AG09309 (cell line): ENCODE measurements around the gene STAT2.
"Not testable (repeated sequence)": the region's sequence is repeated elsewhere in the genome, so short reads cannot be mapped to it uniquely, and the experiment has no call there.

Experiments
- DNase-seq: peaks from one replicate; pipeline ENCODE4 v3.0.0-alpha.2; 2010; ENCODE audit warnings: low read depth
- H3K4me3 ChIP-seq: 2 replicates; pipeline ENCODE4 v1.5.1; 2011; ENCODE audit warnings: mild to moderate bottlenecking, low read depth, low read length, moderate library complexity; ENCODE audit not compliant: control insufficient read depth
- TF ChIP-seq, protein P1 (sequence below): IDR thresholded peaks from 2 replicates; pipeline ENCODE4 v1.5.1; 2011; ENCODE audit warnings: mild to moderate bottlenecking, low read depth, low read length, inconsistent platforms; ENCODE audit not compliant: insufficient read depth, control insufficient read depth; ENCODE audit errors: missing control alignments

Gene STAT2

DNA sequence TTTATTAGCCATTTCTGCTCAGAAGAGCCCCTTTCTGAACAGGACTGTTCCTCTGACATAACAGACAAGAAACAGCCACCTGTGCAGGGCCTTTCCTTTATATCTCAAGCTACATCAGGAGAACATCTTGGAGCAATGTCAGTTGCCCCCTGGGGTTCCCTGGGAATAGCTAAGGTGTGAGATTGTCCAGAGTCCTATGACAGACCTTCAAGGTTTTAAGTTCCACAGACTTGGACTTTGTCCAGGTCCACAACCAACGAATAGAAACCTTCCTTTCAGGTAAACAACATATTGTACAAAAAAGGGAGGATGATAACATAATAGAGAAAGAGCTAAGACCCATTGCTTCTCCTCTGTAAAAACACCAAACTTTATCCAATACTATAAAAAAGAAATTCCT, 18.3 kb downstream of the STAT2 start:
- TF ChIP-seq, protein P1, sequence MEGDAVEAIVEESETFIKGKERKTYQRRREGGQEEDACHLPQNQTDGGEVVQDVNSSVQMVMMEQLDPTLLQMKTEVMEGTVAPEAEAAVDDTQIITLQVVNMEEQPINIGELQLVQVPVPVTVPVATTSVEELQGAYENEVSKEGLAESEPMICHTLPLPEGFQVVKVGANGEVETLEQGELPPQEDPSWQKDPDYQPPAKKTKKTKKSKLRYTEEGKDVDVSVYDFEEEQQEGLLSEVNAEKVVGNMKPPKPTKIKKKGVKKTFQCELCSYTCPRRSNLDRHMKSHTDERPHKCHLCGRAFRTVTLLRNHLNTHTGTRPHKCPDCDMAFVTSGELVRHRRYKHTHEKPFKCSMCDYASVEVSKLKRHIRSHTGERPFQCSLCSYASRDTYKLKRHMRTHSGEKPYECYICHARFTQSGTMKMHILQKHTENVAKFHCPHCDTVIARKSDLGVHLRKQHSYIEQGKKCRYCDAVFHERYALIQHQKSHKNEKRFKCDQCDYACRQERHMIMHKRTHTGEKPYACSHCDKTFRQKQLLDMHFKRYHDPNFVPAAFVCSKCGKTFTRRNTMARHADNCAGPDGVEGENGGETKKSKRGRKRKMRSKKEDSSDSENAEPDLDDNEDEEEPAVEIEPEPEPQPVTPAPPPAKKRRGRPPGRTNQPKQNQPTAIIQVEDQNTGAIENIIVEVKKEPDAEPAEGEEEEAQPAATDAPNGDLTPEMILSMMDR = no peak
- H3K4me3 ChIP-seq = no peak overlapping the region
- DNase-seq = no peak

DNA sequence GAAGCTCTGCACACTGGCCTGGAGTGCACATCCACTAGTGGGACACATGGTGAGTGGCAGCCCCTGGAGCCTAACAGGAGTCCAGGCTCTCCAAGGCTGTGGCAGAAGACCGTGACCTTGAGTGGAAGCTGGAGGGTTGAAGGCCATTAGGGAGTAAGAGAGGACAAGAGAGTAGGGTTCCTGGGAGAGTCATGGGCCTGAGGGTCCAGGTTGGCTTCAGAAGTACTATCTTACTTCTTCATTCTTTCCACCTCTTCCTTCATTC, 20.8 kb downstream of the STAT2 start:
- TF ChIP-seq, protein P1 = no peak
- H3K4me3 ChIP-seq = no peak overlapping the region
- DNase-seq = no peak

DNA sequence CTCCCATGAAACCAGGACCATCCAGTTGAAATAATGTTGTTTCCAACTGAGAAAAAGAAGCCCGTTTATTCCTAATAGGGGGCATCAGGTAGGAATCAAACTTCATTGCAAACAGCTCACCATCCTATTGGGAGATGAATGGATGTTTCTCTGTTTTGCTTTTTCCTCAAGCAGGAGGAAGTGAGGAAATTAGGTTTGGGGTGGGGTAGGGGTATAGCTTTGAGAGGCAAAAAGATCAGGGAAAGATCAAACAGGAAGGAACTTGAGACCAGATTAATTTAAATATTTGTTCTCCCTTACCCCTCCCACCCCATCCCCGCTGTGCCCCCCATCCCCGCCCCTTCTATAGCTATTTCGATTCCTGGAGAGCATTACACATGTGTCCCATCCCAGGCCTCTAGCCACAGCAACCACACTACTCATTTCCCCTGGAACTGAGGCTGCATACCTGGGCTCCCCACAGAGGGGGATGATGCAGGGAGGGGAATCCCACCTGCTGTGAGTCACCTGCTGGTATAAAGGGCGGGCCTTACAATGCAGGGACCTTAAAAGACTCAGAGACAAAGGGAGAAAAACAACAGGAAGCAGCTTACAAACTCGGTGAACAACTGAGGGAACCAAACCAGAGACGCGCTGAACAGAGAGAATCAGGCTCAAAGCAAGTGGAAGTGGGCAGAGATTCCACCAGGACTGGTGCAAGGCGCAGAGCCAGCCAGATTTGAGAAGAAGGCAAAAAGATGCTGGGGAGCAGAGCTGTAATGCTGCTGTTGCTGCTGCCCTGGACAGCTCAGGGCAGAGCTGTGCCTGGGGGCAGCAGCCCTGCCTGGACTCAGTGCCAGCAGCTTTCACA, 21.4 kb downstream of the STAT2 start, which contains the start of gene IL23A:
TSS of gene IL23A (plus strand) at position 577 of the 850 bp plus-strand sequence. CDS start at position 738, 161 bp downstream.
- DNase-seq = no peak
- TF ChIP-seq, protein P1 = no peak
- no peak within 1 kb of the TSS for H3K4me3 ChIP-seq

DNA sequence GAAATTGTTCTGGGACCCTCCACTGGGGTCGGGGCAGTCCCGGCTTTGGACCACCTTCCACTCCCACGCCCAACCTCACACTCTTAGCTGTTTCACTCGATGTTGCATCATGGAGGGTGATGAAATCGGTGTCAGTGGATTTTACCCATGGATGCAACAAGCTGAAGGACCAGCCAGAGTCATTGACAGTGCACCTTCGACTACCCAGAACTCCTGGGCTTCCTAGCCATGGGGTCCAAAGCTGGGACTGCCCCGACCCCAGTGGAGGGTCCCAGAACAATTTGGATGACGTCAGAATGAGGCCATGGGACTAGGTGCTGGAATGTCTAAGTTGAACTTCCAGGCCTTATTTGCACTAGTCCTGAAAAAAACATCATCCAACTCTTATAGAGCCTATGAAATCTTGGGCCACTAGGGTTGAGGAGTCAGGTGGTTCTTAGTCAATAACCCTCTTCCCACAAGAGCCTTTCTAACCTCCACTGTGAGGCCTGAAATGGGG, 22.1 kb downstream of the STAT2 start:
- no peak for DNase-seq
- TF ChIP-seq, protein P1 = no peak
- H3K4me3 ChIP-seq = no peak overlapping the region

DNA sequence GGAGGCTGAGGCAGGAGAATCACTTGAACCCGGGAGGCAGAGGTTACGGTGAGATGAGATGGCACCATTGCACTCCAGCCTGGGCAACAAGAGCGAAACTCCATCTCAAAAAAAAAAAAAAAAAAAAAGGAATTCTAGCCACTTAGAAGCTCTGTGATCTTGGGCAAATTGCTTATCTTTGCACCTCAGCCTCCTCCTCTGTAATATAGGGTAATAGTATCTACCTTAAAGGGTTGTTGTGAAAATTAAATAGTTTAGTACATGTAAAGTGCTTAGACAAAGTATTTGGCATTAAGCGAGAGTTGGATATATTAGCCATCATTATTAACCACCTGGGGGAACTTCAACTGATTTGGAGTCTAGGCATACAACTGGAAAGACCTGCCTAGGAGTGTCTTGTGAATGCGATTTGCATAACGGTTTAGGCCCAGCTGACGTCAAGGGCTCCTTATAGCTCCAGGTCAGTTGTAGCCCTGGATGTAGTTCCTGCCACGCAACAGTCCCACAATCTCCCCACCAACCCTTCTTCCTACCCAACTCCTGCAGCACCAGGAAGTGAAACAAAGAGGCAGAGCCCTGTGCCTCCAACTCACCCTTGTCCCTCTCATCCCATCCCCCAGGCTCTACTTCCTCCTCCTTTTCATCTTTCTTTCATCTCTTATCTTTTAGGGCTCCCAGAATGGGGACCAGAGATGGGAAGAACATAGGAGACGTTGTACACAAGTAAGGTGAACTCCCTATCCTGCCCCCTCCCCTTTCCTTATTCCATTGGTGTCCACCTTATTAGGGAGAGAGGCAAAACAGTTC, 23.3 kb downstream of the STAT2 start:
- H3K4me3 ChIP-seq = no peak overlapping the region
- TF ChIP-seq, protein P1 = no peak
- no peak for DNase-seq

DNA sequence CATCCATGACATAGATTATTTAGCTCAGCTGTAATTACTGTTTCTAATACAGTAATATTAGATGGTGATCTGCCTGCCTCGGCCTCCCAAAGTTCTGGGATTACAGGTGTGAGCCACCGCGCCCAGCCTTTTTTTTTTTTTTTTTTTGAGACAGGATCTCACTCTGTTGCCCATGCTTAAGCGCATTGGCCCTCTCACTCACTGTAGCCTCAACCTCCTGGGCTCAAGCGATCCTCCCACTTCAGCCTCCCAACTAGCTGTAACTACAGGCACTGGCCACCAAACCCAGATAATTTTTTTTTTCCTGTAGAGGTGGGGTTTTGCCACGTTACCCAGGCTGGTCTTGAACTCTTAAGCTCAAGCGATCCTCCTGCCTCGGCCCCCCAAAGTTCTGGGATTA, 24.4 kb downstream of the STAT2 start:
- not testable (repeated sequence) for H3K4me3 ChIP-seq, DNase-seq

DNA sequence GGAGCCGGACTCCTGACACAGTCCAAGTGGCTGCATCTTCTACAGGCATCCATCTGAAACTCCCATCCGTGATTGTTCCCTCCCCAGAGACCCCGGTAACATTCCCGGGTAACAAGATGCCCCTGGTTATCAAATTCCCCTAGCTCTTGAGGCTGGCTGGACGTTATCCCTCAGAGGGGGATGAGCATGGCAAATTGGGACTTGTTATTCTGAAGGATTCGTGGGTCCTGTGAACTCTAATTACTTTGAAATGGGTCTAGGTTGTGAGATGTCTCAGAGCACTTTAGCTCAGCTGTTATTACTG, 25.5 kb downstream of the STAT2 start:
- TF ChIP-seq, protein P1 = no peak
- DNase-seq = no peak
- peak overlapping the region; percentile 72 for H3K4me3 ChIP-seq
